HepG2 (cell line): ENCODE data around the gene FUT6. TPM values are rescaled to one million over a fixed set of nuclear protein-coding genes. Genes with fewer than 3 reads are reported as not detected.

Experiments used
- ELF4 ChIP-seq: sonication (generic); formaldehyde crosslinking; IDR thresholded peaks from 2 replicates; pipeline ENCODE4 v1.5.0; 2020; ENCODE audit warnings: missing genetic modification reagents, mild to moderate bottlenecking, moderate library complexity, borderline replicate concordance
- KDM1A ChIP-seq: IDR thresholded peaks from 2 replicates; pipeline ENCODE4 v1.6.1; 2016; ENCODE audit warnings: missing compliant biosample characterization
- KLF6 ChIP-seq: IDR thresholded peaks from 2 replicates; pipeline ENCODE4 v1.8.0; 2016; ENCODE audit warnings: missing biosample characterization, missing genetic modification reagents
- NFE2 ChIP-seq: sonication (generic); formaldehyde crosslinking; IDR thresholded peaks from 2 replicates; pipeline ENCODE4 v1.4.0; 2020; ENCODE audit warnings: missing genetic modification reagents
- NFIC ChIP-seq: IDR thresholded peaks from 2 replicates; pipeline ENCODE4 v1.6.1; 2012; ENCODE audit warnings: mild to moderate bottlenecking, low read length, inconsistent platforms
- NFRKB ChIP-seq: fragments of 450-650 bp; IDR thresholded peaks from 2 replicates; pipeline ENCODE4 v1.6.1; 2017
- RAD51 ChIP-seq: fragments of 450-650 bp; IDR thresholded peaks from 2 replicates; pipeline ENCODE4 v1.6.1; 2016; ENCODE audit warnings: borderline replicate concordance
- SIX4 ChIP-seq: sonication (generic); formaldehyde crosslinking; IDR thresholded peaks from 2 replicates; pipeline ENCODE4 v1.4.0; 2020; ENCODE audit warnings: missing genetic modification reagents
- TOE1 ChIP-seq: sonication (generic); formaldehyde crosslinking; IDR thresholded peaks from 2 replicates; pipeline ENCODE4 v1.4.0; 2020; ENCODE audit warnings: mild to moderate bottlenecking, missing genetic modification reagents
- ZNF543 ChIP-seq: sonication (generic); formaldehyde crosslinking; IDR thresholded peaks from 2 replicates; pipeline ENCODE4 v1.4.0; 2020; ENCODE audit warnings: mild to moderate bottlenecking, missing genetic modification reagents
- polyA plus RNA-seq, 8 experiments: library from polyadenylated mRNA; depleted of rRNA in 3 of 8; stranded (reverse) in 7 of 8; unstranded in 1 of 8; fragments of >200 nt; fragmentation: Illumina TruSeq in 4 of 8; extraction: Trizol in 4 of 8; gene quantifications; 2 replicates each; pipeline versions ENCODE4 v1.2.1 to v1.2.3, GENCODE V29; 2011 to 2016; ENCODE audit warnings: low read depth in 4 of 8, missing spikeins in 1 of 8, mixed read lengths in 1 of 8; ENCODE audit not compliant: insufficient read depth in 1 of 8
- total RNA-seq, 5 experiments: library from RNA; depleted of rRNA; stranded (reverse); fragments of >200 nt; fragmentation: Illumina TruSeq; extraction: Trizol; gene quantifications; 2 replicates each; pipeline ENCODE4 v1.2.3, GENCODE V29; 2016; ENCODE audit warnings: low read depth in 1 of 5
- TF ChIP-seq, protein P1 (sequence below): sonication (generic); formaldehyde crosslinking; IDR thresholded peaks from 2 replicates; pipeline ENCODE4 v1.4.0; 2020; ENCODE audit warnings: missing genetic modification reagents, borderline replicate concordance
- TF ChIP-seq, protein P2 (sequence below), 2 experiments: sonication (generic) in 1 of 2; formaldehyde crosslinking in 1 of 2; IDR thresholded peaks; 2 replicates each; pipeline versions ENCODE4 v1.6.1 to v1.9.0; 2014 to 2022; ENCODE audit warnings: antibody characterized with exemption in 1 of 2, borderline replicate concordance in 1 of 2, inconsistent platforms in 1 of 2, low read depth in 1 of 2, missing genetic modification reagents in 1 of 2
- TF ChIP-seq, protein P3 (sequence below): IDR thresholded peaks from 2 replicates; pipeline ENCODE4 v1.6.1; 2016
- TF ChIP-seq, protein P4 (sequence below): IDR thresholded peaks from 2 replicates; pipeline ENCODE4 v1.6.1; 2016; ENCODE audit warnings: low read depth, missing genetic modification reagents, missing compliant biosample characterization

Gene FUT6
- total and polyA plus RNA-seq, 2 of the 13 experiments (the other 11 are each of a cell fraction or from before 2014, with no cell fraction given): 8.2 to 27.7 TPM

DNA sequence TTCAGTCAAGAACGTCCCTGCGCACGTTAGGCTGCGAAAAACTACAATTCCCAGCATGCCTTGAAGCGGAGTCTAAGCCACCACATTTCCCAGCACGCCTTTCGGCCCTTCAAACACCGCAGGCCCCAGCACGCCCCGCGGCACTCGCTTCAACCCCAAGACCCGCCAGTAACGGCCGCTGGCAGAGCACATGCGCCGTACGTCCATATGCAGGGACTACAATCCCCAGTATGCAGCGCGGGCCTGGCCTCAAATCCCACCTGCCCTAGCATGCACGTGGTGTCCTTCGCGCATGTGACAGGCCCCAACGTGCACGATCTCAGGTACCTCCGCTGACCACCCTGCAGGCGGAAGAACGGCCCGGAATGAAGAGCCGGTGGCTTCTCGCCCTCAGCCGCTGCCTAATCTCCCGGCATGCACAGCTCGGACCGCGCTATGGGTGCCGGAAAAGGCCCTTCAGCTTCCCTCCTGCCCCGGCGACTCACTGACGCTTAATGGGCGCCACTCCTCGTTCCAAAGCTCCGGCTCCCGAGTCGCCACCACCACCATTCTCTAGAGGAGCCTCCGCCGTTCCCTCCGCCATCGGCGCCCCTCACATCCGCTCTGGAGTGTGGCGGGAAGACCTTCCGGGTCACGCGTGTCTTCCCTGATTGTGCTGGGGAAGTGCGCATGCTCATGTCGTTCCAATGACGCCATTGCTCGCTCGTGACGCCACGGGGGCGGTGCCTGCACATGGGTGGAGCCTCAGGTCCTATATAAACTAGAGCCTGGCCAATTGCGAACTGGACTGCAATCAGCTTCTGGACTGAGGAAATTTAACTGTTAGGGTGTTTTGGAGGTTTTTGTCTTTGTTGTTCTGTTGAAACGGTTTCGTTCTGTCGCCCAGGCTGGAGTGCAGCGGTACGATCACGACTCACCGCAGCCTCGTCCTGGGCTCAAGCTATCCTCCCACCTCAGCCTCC, 48.7 kb downstream of the FUT6 start, which contains the start of gene DUS3L (continued):
- TF ChIP-seq, protein P1, sequence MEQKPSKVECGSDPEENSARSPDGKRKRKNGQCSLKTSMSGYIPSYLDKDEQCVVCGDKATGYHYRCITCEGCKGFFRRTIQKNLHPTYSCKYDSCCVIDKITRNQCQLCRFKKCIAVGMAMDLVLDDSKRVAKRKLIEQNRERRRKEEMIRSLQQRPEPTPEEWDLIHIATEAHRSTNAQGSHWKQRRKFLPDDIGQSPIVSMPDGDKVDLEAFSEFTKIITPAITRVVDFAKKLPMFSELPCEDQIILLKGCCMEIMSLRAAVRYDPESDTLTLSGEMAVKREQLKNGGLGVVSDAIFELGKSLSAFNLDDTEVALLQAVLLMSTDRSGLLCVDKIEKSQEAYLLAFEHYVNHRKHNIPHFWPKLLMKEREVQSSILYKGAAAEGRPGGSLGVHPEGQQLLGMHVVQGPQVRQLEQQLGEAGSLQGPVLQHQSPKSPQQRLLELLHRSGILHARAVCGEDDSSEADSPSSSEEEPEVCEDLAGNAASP (CRISPR knock-in tag): no peak; the same call in 1 of the 2 replicates
- TF ChIP-seq, protein P2, sequence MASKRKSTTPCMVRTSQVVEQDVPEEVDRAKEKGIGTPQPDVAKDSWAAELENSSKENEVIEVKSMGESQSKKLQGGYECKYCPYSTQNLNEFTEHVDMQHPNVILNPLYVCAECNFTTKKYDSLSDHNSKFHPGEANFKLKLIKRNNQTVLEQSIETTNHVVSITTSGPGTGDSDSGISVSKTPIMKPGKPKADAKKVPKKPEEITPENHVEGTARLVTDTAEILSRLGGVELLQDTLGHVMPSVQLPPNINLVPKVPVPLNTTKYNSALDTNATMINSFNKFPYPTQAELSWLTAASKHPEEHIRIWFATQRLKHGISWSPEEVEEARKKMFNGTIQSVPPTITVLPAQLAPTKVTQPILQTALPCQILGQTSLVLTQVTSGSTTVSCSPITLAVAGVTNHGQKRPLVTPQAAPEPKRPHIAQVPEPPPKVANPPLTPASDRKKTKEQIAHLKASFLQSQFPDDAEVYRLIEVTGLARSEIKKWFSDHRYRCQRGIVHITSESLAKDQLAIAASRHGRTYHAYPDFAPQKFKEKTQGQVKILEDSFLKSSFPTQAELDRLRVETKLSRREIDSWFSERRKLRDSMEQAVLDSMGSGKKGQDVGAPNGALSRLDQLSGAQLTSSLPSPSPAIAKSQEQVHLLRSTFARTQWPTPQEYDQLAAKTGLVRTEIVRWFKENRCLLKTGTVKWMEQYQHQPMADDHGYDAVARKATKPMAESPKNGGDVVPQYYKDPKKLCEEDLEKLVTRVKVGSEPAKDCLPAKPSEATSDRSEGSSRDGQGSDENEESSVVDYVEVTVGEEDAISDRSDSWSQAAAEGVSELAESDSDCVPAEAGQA (IDR thresholded peaks at IDR 0.05; ENCODE audit: low read depth): peak; percentile 97
- TF ChIP-seq, protein P2 (CRISPR knock-in tag; IDR thresholded peaks at IDR 0.05; ENCODE audit: borderline replicate concordance): no peak
- peak; percentile 73 for TF ChIP-seq KLF6
- TF ChIP-seq, protein P3, sequence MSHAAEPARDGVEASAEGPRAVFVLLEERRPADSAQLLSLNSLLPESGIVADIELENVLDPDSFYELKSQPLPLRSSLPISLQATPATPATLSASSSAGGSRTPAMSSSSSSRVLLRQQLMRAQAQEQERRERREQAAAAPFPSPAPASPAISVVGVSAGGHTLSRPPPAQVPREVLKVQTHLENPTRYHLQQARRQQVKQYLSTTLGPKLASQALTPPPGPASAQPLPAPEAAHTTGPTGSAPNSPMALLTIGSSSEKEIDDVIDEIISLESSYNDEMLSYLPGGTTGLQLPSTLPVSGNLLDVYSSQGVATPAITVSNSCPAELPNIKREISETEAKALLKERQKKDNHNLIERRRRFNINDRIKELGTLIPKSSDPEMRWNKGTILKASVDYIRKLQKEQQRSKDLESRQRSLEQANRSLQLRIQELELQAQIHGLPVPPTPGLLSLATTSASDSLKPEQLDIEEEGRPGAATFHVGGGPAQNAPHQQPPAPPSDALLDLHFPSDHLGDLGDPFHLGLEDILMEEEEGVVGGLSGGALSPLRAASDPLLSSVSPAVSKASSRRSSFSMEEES (CRISPR knock-in tag): peak; percentile 94
- no peak for TF ChIP-seq NFIC
- TF ChIP-seq NFRKB: no peak
- TF ChIP-seq, protein P4, sequence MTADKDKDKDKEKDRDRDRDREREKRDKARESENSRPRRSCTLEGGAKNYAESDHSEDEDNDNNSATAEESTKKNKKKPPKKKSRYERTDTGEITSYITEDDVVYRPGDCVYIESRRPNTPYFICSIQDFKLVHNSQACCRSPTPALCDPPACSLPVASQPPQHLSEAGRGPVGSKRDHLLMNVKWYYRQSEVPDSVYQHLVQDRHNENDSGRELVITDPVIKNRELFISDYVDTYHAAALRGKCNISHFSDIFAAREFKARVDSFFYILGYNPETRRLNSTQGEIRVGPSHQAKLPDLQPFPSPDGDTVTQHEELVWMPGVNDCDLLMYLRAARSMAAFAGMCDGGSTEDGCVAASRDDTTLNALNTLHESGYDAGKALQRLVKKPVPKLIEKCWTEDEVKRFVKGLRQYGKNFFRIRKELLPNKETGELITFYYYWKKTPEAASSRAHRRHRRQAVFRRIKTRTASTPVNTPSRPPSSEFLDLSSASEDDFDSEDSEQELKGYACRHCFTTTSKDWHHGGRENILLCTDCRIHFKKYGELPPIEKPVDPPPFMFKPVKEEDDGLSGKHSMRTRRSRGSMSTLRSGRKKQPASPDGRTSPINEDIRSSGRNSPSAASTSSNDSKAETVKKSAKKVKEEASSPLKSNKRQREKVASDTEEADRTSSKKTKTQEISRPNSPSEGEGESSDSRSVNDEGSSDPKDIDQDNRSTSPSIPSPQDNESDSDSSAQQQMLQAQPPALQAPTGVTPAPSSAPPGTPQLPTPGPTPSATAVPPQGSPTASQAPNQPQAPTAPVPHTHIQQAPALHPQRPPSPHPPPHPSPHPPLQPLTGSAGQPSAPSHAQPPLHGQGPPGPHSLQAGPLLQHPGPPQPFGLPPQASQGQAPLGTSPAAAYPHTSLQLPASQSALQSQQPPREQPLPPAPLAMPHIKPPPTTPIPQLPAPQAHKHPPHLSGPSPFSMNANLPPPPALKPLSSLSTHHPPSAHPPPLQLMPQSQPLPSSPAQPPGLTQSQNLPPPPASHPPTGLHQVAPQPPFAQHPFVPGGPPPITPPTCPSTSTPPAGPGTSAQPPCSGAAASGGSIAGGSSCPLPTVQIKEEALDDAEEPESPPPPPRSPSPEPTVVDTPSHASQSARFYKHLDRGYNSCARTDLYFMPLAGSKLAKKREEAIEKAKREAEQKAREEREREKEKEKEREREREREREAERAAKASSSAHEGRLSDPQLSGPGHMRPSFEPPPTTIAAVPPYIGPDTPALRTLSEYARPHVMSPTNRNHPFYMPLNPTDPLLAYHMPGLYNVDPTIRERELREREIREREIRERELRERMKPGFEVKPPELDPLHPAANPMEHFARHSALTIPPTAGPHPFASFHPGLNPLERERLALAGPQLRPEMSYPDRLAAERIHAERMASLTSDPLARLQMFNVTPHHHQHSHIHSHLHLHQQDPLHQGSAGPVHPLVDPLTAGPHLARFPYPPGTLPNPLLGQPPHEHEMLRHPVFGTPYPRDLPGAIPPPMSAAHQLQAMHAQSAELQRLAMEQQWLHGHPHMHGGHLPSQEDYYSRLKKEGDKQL (CRISPR knock-in tag): peak; percentile 46; the same call in 1 of the 2 replicates
- TF ChIP-seq ELF4 (CRISPR knock-in tag): peak; percentile 86; the same call in 1 of the 2 replicates
- no peak for TF ChIP-seq NFE2
- TF ChIP-seq SIX4 (CRISPR knock-in tag): peak; percentile 15; the same call in 1 of the 2 replicates
- peak; percentile 92 for TF ChIP-seq RAD51
- no peak for TF ChIP-seq TOE1 (CRISPR knock-in tag)
- 0 out of 2 replicates have a peak, but pooled peaks have one; percentile 43 for TF ChIP-seq KDM1A (CRISPR knock-in tag)
- TF ChIP-seq ZNF543 (CRISPR knock-in tag): peak; percentile 90
